OCI-LY3 (cell line): ENCODE data around the gene NPHP3.

ENCODE experiments used
- CTCF ChIP-seq: fragments of 200-600, 300-600 bp; sonication (generic); IDR thresholded peaks from 2 replicates; pipeline ENCODE4 v1.5.1; 2014; ENCODE audit warnings: antibody characterized with exemption, low read length, low read depth
- EZH2phosphoT487 ChIP-seq: fragments of 200-600 bp; shearing (Covaris generic); IDR thresholded peaks from 2 replicates; pipeline ENCODE4 v1.6.1; 2018; ENCODE audit warnings: antibody characterized with exemption, mixed run types, low read depth

GRCh38 chr3:132659365-132660051 is 62.7 kb downstream of the NPHP3 start, which contains the start of gene ACAD11:
- TF ChIP-seq CTCF (peak; percentile 64), EZH2phosphoT487 (no peak)
